Activated CD8-positive, alpha-beta T cell treated with anti-CD3 and anti-CD28 coated beads, Interleukin-2, amount 10 ng/mL, durations not matched to agents 7 days and 5 days (primary cell): Measurements from ENCODE around the gene CABLES1. TPM values are rescaled to one million over a fixed set of nuclear protein-coding genes. Genes with fewer than 3 reads are reported as not detected.

Experiments used
- ATAC-seq: fragments of 150-1000 bp; cut with Tn5 transposase; one replicate; pipeline ENCODE4 v1.10.0; 2021; ENCODE audit warnings: moderate library complexity
- CTCF ChIA-PET: fragments of 350-600 bp; sonication (Branson Sonifier 250); formaldehyde crosslinking; loops from one replicate; lab custom pipeline; 2021; ENCODE audit warnings: antibody characterized with exemption; lab: Charles Lee
- POLR2A ChIA-PET: fragments of 350-600 bp; sonication (Branson Sonifier 250); formaldehyde crosslinking; loops from one replicate; lab custom pipeline; 2021; ENCODE audit warnings: antibody characterized with exemption; lab: Charles Lee
- DNase-seq: peaks from one replicate; pipeline ENCODE4 v3.0.0-alpha.2; 2020
- H3K27ac Mint-ChIP-seq: one replicate; pipeline ENCODE4 v1.8.0; 2021; ENCODE audit warnings: mild to moderate bottlenecking, mixed read lengths
- H3K27me3 Mint-ChIP-seq: one replicate; pipeline ENCODE4 v1.8.0; 2021; ENCODE audit warnings: low read depth, mixed read lengths
- H3K36me3 Mint-ChIP-seq: one replicate; pipeline ENCODE4 v1.8.0; 2021; ENCODE audit warnings: low read depth, mixed read lengths
- H3K4me1 Mint-ChIP-seq: one replicate; pipeline ENCODE4 v1.8.0; 2021; ENCODE audit warnings: low read depth, mixed read lengths
- H3K4me3 Mint-ChIP-seq: one replicate; pipeline ENCODE4 v1.8.0; 2021; ENCODE audit warnings: mild to moderate bottlenecking, mixed read lengths
- H3K9me3 Mint-ChIP-seq: one replicate; pipeline ENCODE4 v1.8.0; 2022; ENCODE audit warnings: mixed read lengths; ENCODE audit not compliant: insufficient read depth
- total RNA-seq, 2 experiments: library from RNA; stranded (reverse); gene quantifications; one replicate each; pipeline ENCODE4 v1.2.3, GENCODE V29; 2021

Gene CABLES1
- total RNA-seq, 2 experiments from 2014 or later, result 2.3 to 2.7 TPM

DNA sequence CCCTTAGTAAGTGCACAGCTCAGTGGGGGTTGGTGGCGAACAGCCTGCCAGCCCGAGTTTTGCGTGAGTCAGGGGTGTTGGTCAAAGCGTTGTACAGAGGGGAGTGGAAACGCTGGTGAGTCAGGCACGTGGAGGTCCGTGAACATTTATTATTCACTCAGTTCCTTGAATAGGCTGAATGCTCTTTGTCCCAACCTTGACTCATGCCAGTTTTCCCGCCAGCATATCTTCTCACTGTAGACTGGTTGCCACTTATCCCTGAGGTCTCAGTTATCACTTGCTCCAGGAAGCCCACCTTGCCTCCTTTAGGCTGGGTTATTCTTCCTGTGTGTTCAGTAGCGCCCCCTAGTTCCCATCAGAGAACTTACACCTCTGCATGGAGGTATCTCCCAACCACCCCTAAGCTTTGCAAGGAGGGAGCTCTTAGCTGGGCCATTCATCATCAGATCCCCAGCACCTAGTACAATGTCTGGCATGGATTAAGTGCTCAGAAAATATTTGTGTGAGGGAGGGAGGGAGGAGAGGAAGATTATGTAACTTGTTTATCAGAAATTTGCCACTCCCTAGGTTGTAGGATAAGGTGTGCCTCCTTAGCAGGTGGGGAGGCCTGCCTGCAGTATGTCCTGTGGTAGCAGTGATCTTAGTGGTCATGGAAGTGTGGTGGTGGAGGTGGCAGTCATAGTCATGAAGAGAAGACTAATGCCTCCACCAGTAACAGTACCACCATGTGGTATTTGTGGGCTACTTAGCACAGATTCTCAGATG lies 72.1 kb downstream of the CABLES1 start:
- peaks cover 21% of the 10 kb centered on the region for H3K36me3 Mint-ChIP-seq
- CTCF ChIA-PET, result interaction anchor here (0.6 to 1.5 kb wide), 6 partner anchors 9 to 151 kb away, joined by 3 to 5 read pairs (median 4); no protein-coding TSS in a partner anchor

DNA sequence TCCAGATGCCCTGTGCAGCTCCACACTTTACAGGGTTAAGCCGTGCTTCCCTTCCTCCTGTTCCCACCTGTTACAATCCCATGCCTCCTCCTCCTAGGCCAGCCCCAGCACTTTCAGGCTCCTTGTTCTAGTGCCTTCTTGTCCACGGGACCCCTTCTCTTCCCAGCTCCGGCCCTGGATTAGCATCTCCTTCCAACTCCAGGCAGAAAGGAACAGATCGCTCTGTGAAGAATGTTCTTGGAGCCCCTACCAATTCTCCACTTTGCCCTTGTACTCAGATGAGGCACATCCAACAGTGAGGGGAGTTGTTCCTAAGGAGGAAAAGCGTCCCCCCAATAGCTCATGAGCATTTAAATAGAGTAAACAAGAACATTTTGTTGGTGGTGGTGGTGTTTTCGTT lies 72.7 kb downstream of the CABLES1 start:
- POLR2A ChIA-PET, result no interaction called here
- Mint-ChIP-seq H3K27me3 (peaks cover 2% of the 10 kb centered on the region), H3K9me3 (peaks cover 11% of the 10 kb centered on the region), H3K27ac (no peak overlapping the region), H3K4me3 (no peak overlapping the region), H3K36me3 (peaks cover 21% of the 10 kb centered on the region), H3K4me1 (peaks cover 6% of the 10 kb centered on the region)
- DNase-seq, result no peak
- CTCF ChIA-PET, result interaction anchor here (0.6 to 1.5 kb wide), 7 partner anchors 9 to 150 kb away, joined by 3 to 5 read pairs (median 4); no protein-coding TSS in a partner anchor
- ATAC-seq, result no peak

More for the DNA sequence above, 72.1 kb downstream of the CABLES1 start:
- POLR2A ChIA-PET, result no interaction called here
- Mint-ChIP-seq H3K9me3 (peaks cover 11% of the 10 kb centered on the region), H3K27ac (no peak overlapping the region), H3K27me3 (peaks cover 3% of the 10 kb centered on the region), H3K4me1 (peaks cover 7% of the 10 kb centered on the region), H3K4me3 (no peak overlapping the region)
- DNase-seq (no peak), ATAC-seq (no peak)

DNA sequence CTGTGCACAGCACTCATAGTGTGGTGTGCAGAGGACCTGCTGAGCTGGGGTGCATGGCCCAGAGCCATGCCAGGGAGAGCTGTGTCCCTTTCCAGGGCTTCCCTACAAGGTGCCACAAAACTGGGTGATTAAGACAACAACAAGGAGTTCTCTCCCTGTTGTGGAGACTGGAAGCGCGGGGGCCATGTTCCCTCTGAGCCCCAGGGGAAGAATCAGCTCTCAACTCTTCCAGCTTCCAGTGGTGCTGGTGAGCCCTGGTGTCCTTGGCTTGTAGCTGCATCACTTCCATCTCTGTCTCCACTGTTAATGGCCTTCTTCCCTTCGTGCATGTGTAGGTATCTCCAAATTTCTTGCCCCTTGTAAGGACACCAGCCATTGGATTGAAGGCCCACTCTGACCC lies 73.3 kb downstream of the CABLES1 start:
- H3K27me3 Mint-ChIP-seq, result peaks cover 2% of the 10 kb centered on the region
- no peak overlapping the region for H3K27ac Mint-ChIP-seq
- DNase-seq (no peak), ATAC-seq (no peak)
- ChIA-PET POLR2A (no interaction called here), CTCF (interaction anchor here (1.1 to 1.5 kb wide), 3 partner anchors 10 to 16 kb away, joined by 3 to 5 read pairs (median 4); no protein-coding TSS in a partner anchor)
- H3K4me3 Mint-ChIP-seq, result no peak overlapping the region
- H3K4me1 Mint-ChIP-seq, result peaks cover 4% of the 10 kb centered on the region
- H3K36me3 Mint-ChIP-seq, result peaks cover 19% of the 10 kb centered on the region
- peaks cover 11% of the 10 kb centered on the region for H3K9me3 Mint-ChIP-seq

DNA sequence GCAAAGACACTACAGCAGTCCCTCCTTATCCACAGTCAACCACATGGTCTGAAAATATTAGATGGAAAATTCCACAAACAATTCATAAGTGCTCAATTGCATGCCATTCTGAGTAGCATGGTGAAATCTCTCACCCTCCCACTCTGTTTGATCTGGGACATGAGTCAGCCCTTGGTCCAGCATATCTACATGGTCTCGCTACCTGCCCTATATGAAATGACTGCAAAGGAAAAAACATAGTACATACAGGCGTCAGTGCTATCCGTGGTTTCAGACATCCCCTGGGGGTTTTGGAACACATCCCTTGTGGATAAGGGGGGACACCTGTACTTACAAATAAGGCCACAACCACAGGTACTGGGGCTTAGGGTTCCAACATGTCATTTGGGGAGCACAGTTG lies 73.7 kb downstream of the CABLES1 start:
- Mint-ChIP-seq H3K4me1 (peaks cover 4% of the 10 kb centered on the region), H3K36me3 (peaks cover 19% of the 10 kb centered on the region), H3K4me3 (no peak overlapping the region), H3K9me3 (peaks cover 11% of the 10 kb centered on the region), H3K27me3 (peaks cover 3% of the 10 kb centered on the region), H3K27ac (no peak overlapping the region)
- no peak for ATAC-seq
- POLR2A ChIA-PET, result no interaction called here
- CTCF ChIA-PET, result interaction anchor here (0.7 to 1.2 kb wide), 2 partner anchors 8 to 15 kb away, joined by 3 to 4 read pairs; no protein-coding TSS in a partner anchor
- DNase-seq, result no peak

DNA sequence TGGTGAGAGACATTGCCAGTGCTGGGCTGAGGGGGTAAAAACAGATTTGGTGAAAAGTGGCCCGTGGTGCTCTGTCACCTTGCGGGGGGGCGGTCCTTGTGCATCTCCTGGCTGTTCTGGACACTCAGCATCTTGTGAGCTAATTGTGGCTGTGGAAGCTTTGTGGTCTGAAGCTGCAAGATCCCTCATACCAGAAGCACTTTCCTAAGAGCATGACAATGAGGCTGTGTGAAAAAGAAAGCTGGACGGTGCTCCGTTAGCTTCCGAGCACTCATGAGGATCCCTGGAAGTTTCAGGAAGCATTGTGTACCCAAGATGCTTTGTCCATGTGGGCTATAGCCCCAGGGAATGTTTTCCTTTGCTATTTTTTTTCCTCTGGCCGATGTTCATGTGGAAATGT lies 74.5 kb downstream of the CABLES1 start:
- H3K9me3 Mint-ChIP-seq, result peaks cover 11% of the 10 kb centered on the region
- no peak overlapping the region for H3K4me3 Mint-ChIP-seq
- ChIA-PET CTCF (interaction anchor here (0.7 kb wide), 1 partner anchor 9 kb away, joined by 3 read pairs; no protein-coding TSS in a partner anchor), POLR2A (no interaction called here)
- DNase-seq (no peak), ATAC-seq (no peak)
- no peak overlapping the region for H3K27ac Mint-ChIP-seq
- peaks cover 3% of the 10 kb centered on the region for H3K27me3 Mint-ChIP-seq
- peaks cover 15% of the 10 kb centered on the region for H3K36me3 Mint-ChIP-seq
- H3K4me1 Mint-ChIP-seq, result peaks cover 4% of the 10 kb centered on the region

DNA sequence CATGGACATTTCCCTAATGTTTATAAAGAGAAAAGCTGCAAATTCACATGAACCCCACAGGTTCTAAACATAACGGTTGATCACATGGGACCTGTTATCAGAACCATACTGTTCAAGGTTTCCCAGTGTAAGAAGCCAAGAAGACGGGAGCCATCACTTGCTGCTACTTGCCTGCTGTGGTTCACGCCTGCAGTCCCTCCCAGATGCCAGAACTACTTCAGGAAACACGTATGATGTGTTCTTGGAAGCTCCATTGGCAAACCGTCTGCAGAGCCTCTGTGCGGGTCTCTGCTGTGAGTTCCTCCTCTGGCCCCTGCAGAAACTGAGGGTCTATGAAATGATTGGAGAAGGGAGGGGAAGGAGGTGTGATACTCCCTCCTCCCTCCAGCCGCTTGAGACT lies 75.2 kb downstream of the CABLES1 start:
- POLR2A ChIA-PET, result no interaction called here
- DNase-seq, result no peak
- Mint-ChIP-seq H3K4me3 (no peak overlapping the region), H3K9me3 (peaks cover 11% of the 10 kb centered on the region), H3K27ac (no peak overlapping the region), H3K4me1 (peaks cover 4% of the 10 kb centered on the region), H3K36me3 (peaks cover 15% of the 10 kb centered on the region), H3K27me3 (peaks cover 3% of the 10 kb centered on the region)
- CTCF ChIA-PET, result no interaction called here
- ATAC-seq, result no peak

DNA sequence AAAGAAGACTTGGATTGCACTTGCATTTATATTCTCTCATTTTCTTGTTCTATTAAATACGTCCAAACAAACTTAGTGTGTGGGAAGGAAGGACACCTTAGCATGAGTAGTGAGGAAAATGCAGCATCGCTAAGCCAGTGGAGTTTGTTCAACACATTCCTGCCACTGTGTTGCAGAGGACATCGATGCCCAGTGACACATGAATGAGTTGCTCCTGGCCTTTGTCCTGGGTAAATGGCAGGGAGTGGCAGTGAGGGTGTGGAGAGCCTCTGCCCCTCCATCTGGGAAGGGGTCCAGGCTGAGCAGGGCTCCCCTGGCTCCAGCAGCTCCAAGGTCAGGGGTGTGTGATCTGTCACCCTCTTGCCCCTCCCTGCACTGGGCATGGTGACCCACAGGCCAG lies 75.9 kb downstream of the CABLES1 start:
- ATAC-seq, result no peak
- Mint-ChIP-seq H3K36me3 (peaks cover 13% of the 10 kb centered on the region), H3K4me3 (no peak overlapping the region), H3K4me1 (peaks cover 4% of the 10 kb centered on the region), H3K9me3 (peaks cover 11% of the 10 kb centered on the region), H3K27me3 (peaks cover 3% of the 10 kb centered on the region), H3K27ac (no peak overlapping the region)
- DNase-seq, result no peak
- CTCF ChIA-PET, result no interaction called here
- POLR2A ChIA-PET, result no interaction called here

DNA sequence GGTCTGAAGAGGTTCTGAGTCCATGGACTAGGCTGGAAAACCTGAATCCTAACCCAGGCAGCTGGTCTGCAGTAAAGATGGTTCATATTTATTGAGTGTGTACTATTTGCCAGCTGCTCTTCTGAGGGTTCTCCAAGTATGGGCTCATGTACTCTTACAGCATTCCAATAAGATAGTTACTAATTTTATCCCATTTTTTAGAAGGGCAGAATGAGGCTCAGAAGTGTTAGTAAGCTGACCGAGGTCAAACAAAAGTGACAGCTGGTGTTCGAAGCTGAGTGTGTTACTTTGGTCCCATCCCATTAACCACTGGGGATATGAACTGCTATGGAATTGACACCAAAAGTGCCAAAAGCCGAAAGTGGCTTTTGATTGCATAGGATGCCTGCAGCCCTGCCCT lies 76.9 kb downstream of the CABLES1 start:
- no peak for DNase-seq
- H3K36me3 Mint-ChIP-seq, result peaks cover 11% of the 10 kb centered on the region
- ChIA-PET CTCF (interaction anchor here (1.0 kb wide), 1 partner anchor 135 kb away, joined by 3 read pairs; no protein-coding TSS in a partner anchor), POLR2A (no interaction called here)
- no peak overlapping the region for H3K4me3 Mint-ChIP-seq
- no peak overlapping the region for H3K27ac Mint-ChIP-seq
- H3K9me3 Mint-ChIP-seq, result peaks cover 11% of the 10 kb centered on the region
- peaks cover 3% of the 10 kb centered on the region for H3K27me3 Mint-ChIP-seq
- H3K4me1 Mint-ChIP-seq, result peaks cover 4% of the 10 kb centered on the region
- no peak for ATAC-seq

DNA sequence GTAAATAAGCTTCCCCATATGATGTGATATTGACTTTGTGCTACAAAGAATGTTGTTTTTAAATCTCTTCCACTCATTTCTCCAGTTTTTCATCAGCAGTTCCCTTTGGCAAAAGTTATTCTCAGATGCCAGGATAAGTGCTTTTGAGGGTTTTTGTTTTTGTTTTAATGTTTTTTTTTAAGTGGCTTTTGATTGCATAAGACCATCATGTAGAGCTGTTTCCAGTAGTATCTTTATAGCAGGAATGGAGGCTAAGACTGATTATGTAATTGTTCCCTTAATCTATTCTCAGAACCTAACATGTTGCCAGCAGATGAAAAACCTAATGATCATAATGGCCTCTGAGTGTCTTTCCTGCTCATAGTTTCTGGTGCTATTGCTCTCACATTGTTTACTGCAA lies 77.9 kb downstream of the CABLES1 start:
- peaks cover 3% of the 10 kb centered on the region for H3K27me3 Mint-ChIP-seq
- ATAC-seq, result no peak
- H3K4me3 Mint-ChIP-seq, result no peak overlapping the region
- H3K9me3 Mint-ChIP-seq, result peaks cover 5% of the 10 kb centered on the region
- no peaks in the 10 kb centered on the region for H3K4me1 Mint-ChIP-seq
- POLR2A ChIA-PET, result no interaction called here
- no peak for DNase-seq
- H3K27ac Mint-ChIP-seq, result no peak overlapping the region
- peaks cover 6% of the 10 kb centered on the region for H3K36me3 Mint-ChIP-seq
- CTCF ChIA-PET, result no interaction called here

DNA sequence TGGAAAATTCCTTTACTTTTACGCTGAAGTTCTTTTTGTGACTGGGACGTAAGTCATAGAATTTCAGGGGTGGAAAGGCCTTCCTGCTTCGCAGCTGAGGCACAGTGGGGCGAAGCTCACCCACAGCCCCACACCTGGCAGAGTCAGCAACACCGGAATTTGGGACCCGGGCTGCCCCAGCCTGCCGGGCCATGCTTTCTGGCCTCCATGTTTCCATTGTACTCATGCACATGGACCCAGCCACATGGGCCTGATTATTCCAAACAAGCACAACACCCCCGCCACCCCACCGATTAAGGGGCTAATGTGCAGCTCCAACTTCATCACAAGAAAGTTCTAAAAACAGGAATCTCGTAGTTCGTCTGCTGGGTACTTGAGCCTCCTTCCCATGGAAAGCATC lies 82.5 kb downstream of the CABLES1 start:
- DNase-seq (no peak), ATAC-seq (no peak)
- Mint-ChIP-seq H3K9me3 (no peaks in the 10 kb centered on the region), H3K27me3 (peaks cover 3% of the 10 kb centered on the region), H3K4me1 (no peaks in the 10 kb centered on the region), H3K4me3 (no peak overlapping the region), H3K36me3 (no peaks in the 10 kb centered on the region), H3K27ac (no peak overlapping the region)
- POLR2A ChIA-PET, result no interaction called here
- CTCF ChIA-PET, result interaction anchor here (0.6 kb wide), 1 partner anchor 210 kb away, joined by 3 read pairs; no protein-coding TSS in a partner anchor

DNA sequence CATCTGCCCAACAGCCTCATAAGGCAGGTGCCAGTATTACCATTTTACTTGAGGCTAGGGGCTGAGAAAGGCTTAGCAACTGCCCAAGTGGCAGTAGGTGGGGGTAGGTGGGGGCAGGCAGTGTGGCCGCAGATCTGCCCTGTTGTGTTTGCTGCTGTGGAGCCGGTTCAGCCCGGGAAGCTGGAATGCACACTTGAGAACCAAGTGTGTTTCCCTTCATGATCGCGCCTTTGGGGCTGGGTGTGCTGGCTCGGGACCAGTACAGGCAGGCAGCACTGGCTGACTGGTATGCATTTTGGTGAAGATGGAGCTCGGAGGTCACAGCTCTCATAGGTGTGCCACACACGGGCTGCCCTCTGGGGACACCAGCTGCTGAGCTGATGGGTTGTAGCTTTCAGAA lies 85.1 kb downstream of the CABLES1 start:
- H3K4me1 Mint-ChIP-seq, result peaks cover 6% of the 10 kb centered on the region
- DNase-seq (no peak), ATAC-seq (no peak)
- ChIA-PET CTCF (interaction anchor here (1.7 kb wide), 1 partner anchor 10 kb away, joined by 3 read pairs; no protein-coding TSS in a partner anchor), POLR2A (no interaction called here)
- H3K4me3 Mint-ChIP-seq, result no peak overlapping the region
- no peaks in the 10 kb centered on the region for H3K9me3 Mint-ChIP-seq
- peaks cover 4% of the 10 kb centered on the region for H3K36me3 Mint-ChIP-seq
- H3K27me3 Mint-ChIP-seq, result no peaks in the 10 kb centered on the region
- H3K27ac Mint-ChIP-seq, result no peak overlapping the region

DNA sequence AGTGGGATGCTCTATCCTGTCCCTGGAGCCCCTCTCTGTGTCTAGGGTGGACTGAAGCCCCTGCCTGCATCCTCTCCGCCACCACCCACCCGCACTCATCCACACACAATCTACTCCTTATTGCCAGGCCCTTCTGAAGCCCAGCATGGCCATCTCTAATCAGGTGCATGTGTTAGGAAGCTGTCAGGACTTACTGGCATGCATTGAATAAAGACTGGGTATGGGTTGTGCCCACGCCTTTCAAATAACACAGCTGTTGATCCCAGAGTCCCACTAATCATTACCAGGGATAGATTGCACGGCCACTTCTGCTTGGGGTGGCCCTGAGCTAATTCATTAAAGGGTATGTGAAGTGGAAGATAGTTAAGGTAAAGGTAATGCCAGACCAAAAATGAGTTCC lies 88.4 kb downstream of the CABLES1 start:
- no peak for ATAC-seq
- no peaks in the 10 kb centered on the region for H3K27me3 Mint-ChIP-seq
- peaks cover 8% of the 10 kb centered on the region for H3K9me3 Mint-ChIP-seq
- DNase-seq, result no peak
- CTCF ChIA-PET, result interaction anchor here (0.8 to 2.0 kb wide), 2 partner anchors 15 to 92 kb away, joined by 3 to 4 read pairs; no protein-coding TSS in a partner anchor
- peaks cover 19% of the 10 kb centered on the region for H3K36me3 Mint-ChIP-seq
- POLR2A ChIA-PET, result no interaction called here
- no peak overlapping the region for H3K27ac Mint-ChIP-seq
- peaks cover 33% of the 10 kb centered on the region for H3K4me1 Mint-ChIP-seq
- no peak overlapping the region for H3K4me3 Mint-ChIP-seq
